Activated CD4-positive, alpha-beta memory T cell treated with anti-CD3 and anti-CD28 coated beads for 36 hours (primary cell): Measurements from ENCODE around the gene MS4A3. TPM values are rescaled to one million over a fixed set of nuclear protein-coding genes. Genes with fewer than 3 reads are reported as not detected.
"Not testable (repeated sequence)": the region's sequence is repeated elsewhere in the genome, so short reads cannot be mapped to it uniquely, and the experiment has no call there.

Experiments used
- CTCF ChIA-PET: fragments of 350-600 bp; sonication (Branson Sonifier 250); formaldehyde crosslinking; loops from one replicate; lab custom pipeline; 2021; ENCODE audit warnings: antibody characterized with exemption, inconsistent platforms; lab: Charles Lee
- POLR2A ChIA-PET: fragments of 350-600 bp; sonication (Branson Sonifier 250); formaldehyde crosslinking; loops from one replicate; lab custom pipeline; 2021; ENCODE audit warnings: antibody characterized with exemption; lab: Charles Lee
- DNase-seq: peaks from one replicate; pipeline ENCODE4 v3.0.0-alpha.2; 2020
- H3K27ac Mint-ChIP-seq: one replicate; pipeline ENCODE4 v1.8.0; 2021; ENCODE audit warnings: mixed read lengths
- H3K27me3 Mint-ChIP-seq: one replicate; pipeline ENCODE4 v1.8.0; 2021; ENCODE audit warnings: mixed read lengths
- H3K36me3 Mint-ChIP-seq: one replicate; pipeline ENCODE4 v1.8.0; 2021; ENCODE audit warnings: mixed read lengths
- H3K4me1 Mint-ChIP-seq: one replicate; pipeline ENCODE4 v1.8.0; 2021; ENCODE audit warnings: low read depth, mixed read lengths
- H3K4me3 Mint-ChIP-seq: one replicate; pipeline ENCODE4 v1.8.0; 2021; ENCODE audit warnings: mild to moderate bottlenecking, mixed read lengths
- H3K9me3 Mint-ChIP-seq: one replicate; pipeline ENCODE4 v1.8.0; 2021; ENCODE audit warnings: mixed read lengths
- intact Hi-C: fragments of 100-400 bp; cut with micrococcal nuclease; formaldehyde crosslinking; loops from one replicate; pipeline ENCODE4 v1.15.1; 2023
- total RNA-seq, 2 experiments: library from RNA; stranded (reverse); gene quantifications; one replicate each; pipeline ENCODE4 v1.2.3, GENCODE V29; 2021

MS4A3 gene
- total RNA-seq, 2 experiments from 2014 or later, result not detected

- no peak overlapping the region for H3K27ac Mint-ChIP-seq
- no peak overlapping the region for H3K4me3 Mint-ChIP-seq
- H3K27me3 Mint-ChIP-seq, result no peaks in the 10 kb centered on the region
- H3K9me3 Mint-ChIP-seq, result no peaks in the 10 kb centered on the region
- ChIA-PET CTCF (no interaction called here), POLR2A (no interaction called here)
- no peaks in the 10 kb centered on the region for H3K4me1 Mint-ChIP-seq
- H3K36me3 Mint-ChIP-seq, result no peaks in the 10 kb centered on the region
- no peak for DNase-seq
- intact Hi-C loops, result no loop called here
Observed at GRCh38 chr11:60100516-60100915, 44.1 kb downstream of the MS4A3 start.

- H3K36me3 Mint-ChIP-seq, H3K27ac Mint-ChIP-seq, H3K4me1 Mint-ChIP-seq, H3K27me3 Mint-ChIP-seq, intact Hi-C loops, POLR2A ChIA-PET, H3K4me3 Mint-ChIP-seq, CTCF ChIA-PET, DNase-seq, H3K9me3 Mint-ChIP-seq: not testable (repeated sequence)
Observed at GRCh38 chr11:60101368-60101767, 44.9 kb downstream of the MS4A3 start.

GRCh38 chr11:60104471-60105115, 48.1 kb downstream of the MS4A3 start:
- POLR2A ChIA-PET, H3K27me3 Mint-ChIP-seq, H3K36me3 Mint-ChIP-seq, H3K4me3 Mint-ChIP-seq, intact Hi-C loops, H3K4me1 Mint-ChIP-seq, H3K27ac Mint-ChIP-seq, H3K9me3 Mint-ChIP-seq, DNase-seq: not testable (repeated sequence)
- CTCF ChIA-PET, result interaction anchor here (0.7 kb wide), 1 partner anchor 352 kb away, joined by 3 read pairs; no protein-coding TSS in a partner anchor

GRCh38 chr11:60108631-60109030, 52.2 kb downstream of the MS4A3 start:
- H3K36me3 Mint-ChIP-seq, intact Hi-C loops, H3K27me3 Mint-ChIP-seq, CTCF ChIA-PET, H3K4me3 Mint-ChIP-seq, H3K9me3 Mint-ChIP-seq, H3K4me1 Mint-ChIP-seq, H3K27ac Mint-ChIP-seq, DNase-seq, POLR2A ChIA-PET: not testable (repeated sequence)

DNA sequence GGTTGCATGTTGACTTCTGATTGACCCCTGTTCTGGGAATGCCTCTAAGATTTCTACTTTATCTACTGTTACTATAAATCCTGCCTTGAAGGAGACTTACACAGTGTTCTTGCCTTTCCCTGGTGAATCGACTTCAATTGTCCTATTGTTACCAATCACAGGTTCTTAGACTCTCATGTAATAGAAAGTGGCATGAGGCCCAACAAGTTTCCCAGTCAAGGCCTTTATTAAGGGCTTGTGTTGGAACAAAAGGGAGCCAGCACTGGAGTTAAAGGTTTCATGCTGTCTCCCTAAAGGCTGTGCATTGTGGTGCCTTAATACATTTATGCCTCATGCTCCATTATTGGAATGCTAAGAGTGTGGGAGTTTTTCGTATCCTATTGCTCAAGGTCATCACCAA, 55.3 kb downstream of the MS4A3 start:
- Mint-ChIP-seq H3K27me3 (no peaks in the 10 kb centered on the region), H3K4me3 (no peak overlapping the region), H3K9me3 (no peaks in the 10 kb centered on the region), H3K4me1 (no peaks in the 10 kb centered on the region), H3K27ac (no peak overlapping the region), H3K36me3 (no peaks in the 10 kb centered on the region)
- intact Hi-C loops, result no loop called here
- CTCF ChIA-PET, result no interaction called here
- POLR2A ChIA-PET, result no interaction called here
- DNase-seq, result no peak

DNA sequence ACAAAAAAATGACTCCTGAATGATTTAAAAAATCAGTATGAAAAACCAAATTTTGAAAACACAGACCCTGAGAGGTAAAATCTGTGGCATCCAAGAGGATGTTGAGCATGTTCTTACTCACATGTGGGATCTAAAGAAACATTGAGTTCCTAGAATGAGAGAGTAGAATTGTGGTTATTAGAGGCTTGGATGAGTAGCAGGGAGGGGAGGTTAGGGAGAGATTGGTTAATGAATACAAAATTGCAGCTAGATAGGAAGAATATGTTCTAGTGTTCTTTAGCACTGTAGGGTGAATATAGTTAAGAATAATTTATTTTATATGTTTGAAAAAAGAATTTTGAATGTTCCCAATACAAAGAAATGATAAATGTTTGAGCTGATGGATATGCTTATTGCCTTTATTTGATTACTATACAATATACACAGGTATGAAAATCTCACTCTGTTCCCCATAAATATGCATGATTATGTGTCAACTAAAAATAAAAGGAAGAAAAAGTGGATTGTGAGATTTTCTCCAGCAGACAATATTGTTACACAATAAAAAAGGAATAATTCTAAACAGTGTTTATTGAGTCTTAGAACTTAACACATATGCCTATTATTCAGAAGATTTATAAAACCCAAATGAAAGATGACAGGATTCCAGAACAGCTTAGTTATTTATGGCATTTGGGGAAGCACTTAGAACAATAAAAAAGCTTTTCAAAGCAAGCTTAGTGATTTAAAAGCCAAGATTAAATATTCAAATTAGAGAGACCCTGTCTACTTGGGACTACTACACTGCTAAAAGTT, 60.7 kb downstream of the MS4A3 start:
- no peak for DNase-seq
- POLR2A ChIA-PET, result no interaction called here
- no peaks in the 10 kb centered on the region for H3K27me3 Mint-ChIP-seq
- intact Hi-C loops, result no loop called here
- CTCF ChIA-PET, result no interaction called here
- H3K9me3 Mint-ChIP-seq, result no peaks in the 10 kb centered on the region
- no peak overlapping the region for H3K4me3 Mint-ChIP-seq
- H3K4me1 Mint-ChIP-seq, result no peaks in the 10 kb centered on the region
- no peak overlapping the region for H3K27ac Mint-ChIP-seq
- no peaks in the 10 kb centered on the region for H3K36me3 Mint-ChIP-seq

- ChIA-PET CTCF (no interaction called here), POLR2A (no interaction called here)
- Mint-ChIP-seq H3K36me3 (no peaks in the 10 kb centered on the region), H3K4me3 (no peak overlapping the region), H3K4me1 (no peaks in the 10 kb centered on the region), H3K9me3 (no peaks in the 10 kb centered on the region), H3K27me3 (no peaks in the 10 kb centered on the region), H3K27ac (no peak overlapping the region)
- intact Hi-C loops, result no loop called here
- DNase-seq, result no peak
Observed at GRCh38 chr11:60118338-60118737, 61.9 kb downstream of the MS4A3 start.

DNA sequence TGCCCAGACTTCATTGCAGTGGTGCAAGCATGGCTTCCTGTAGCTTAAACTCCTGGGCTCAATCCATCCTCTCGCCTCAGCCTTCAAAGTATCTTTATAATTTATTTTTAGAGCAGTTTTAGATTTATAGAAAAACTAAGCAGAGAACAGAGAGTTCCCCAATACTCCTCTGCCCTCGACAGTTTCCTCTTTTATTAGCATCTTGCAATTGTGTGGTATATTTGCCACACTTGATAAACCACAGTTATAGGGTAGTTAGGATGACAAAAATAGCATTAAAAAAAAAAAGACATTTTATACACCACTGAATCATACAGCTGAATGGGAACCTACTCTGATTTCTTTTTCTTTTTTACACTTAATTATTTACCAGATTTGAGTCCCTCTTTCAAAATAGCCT, 63.2 kb downstream of the MS4A3 start:
- POLR2A ChIA-PET, result no interaction called here
- no peak for DNase-seq
- no peak overlapping the region for H3K27ac Mint-ChIP-seq
- H3K36me3 Mint-ChIP-seq, result no peaks in the 10 kb centered on the region
- no peaks in the 10 kb centered on the region for H3K9me3 Mint-ChIP-seq
- H3K4me3 Mint-ChIP-seq, result no peak overlapping the region
- CTCF ChIA-PET, result no interaction called here
- no peaks in the 10 kb centered on the region for H3K4me1 Mint-ChIP-seq
- no peaks in the 10 kb centered on the region for H3K27me3 Mint-ChIP-seq
- intact Hi-C loops, result no loop called here

Other genes with a start within 250 kb of the MS4A3 start
- gene MRPL16, start 245.9 kb upstream of the MS4A3 start, total RNA-seq, result 10 to 100 TPM; 80.2 to 80.5 TPM
- gene CBLIF, start 211.2 kb upstream of the MS4A3 start, total RNA-seq, result not detected
- not detected for gene TCN1, start 190.2 kb upstream of the MS4A3 start, total RNA-seq
- not detected for gene OOSP3, start 177.9 kb upstream of the MS4A3 start, total RNA-seq
- not detected for gene OOSP1, start 118.2 kb upstream of the MS4A3 start, total RNA-seq
- gene OOSP4A, start 92.6 kb upstream of the MS4A3 start, total RNA-seq, result not detected
- not detected for gene OOSP4B, start 39.5 kb upstream of the MS4A3 start, total RNA-seq
- gene OOSP2, start 16.3 kb upstream of the MS4A3 start, total RNA-seq, result not detected
- gene MS4A2, start 32.0 kb downstream of the MS4A3 start, total RNA-seq, result not detected
- gene MS4A6A, start 126.4 kb downstream of the MS4A3 start, total RNA-seq, result not detected
- not detected for gene MS4A4E, start 186.5 kb downstream of the MS4A3 start, total RNA-seq
- gene MS4A4A, start 224.0 kb downstream of the MS4A3 start, total RNA-seq, result not detected